Heart left ventricle (tissue), 13 donors: ENCODE data around the gene KRT86.

Experiments
- CTCF ChIP-seq, 12 donors: fragments of 200-600 bp; sonication (generic) in 4 of 12; IDR thresholded peaks; one replicate each; pipeline versions ENCODE4 v1.5.0 to v1.8.0; 2018 to 2022; ENCODE audit warnings: antibody characterized with exemption in 12 of 12, mild to moderate bottlenecking in 5 of 12
- POLR2A ChIP-seq, 2 donors: fragments of 450-650 bp; IDR thresholded peaks; one replicate each; pipeline ENCODE4 v1.6.1; 2017; ENCODE audit warnings: antibody characterized with exemption in 2 of 2, mild to moderate bottlenecking in 2 of 2, moderate library complexity in 2 of 2
- donor health status: ischemic (EF 13 %, LVEDD 7.1; RV severe dilation, severe dysfunction).
- donor health status: DM: no; HTN: yes; CAD: no.
- donor health status: DM: no; HTN: no; CAD: no.
- donor health status: ischemic (EF 25% LVEDD 6.9; RV normal size, moderate dysfunction).
- donor health status: ischemic (EF 25% LVEDD 5.7; RV mildly dilated, moderate dysfunction).
- donor health status: ischemic (EF 35%, LVEDD 5.7; RV mildly dilated, moderate dysfunction).
- donor health status: nonischemic (EF 11% LVEDD 7.7; RV severe dilation, severe dysfunction).
- donor health status: DM: yes; HTN: yes; CAD: no.
- donor health status: PGD.
- donor health status: ischemic (EF 29% LVEDD 5.4; RV normal size, mild dysfunction).
- donor health status: nonischemic (EF 23%, LVEDD 6.1; RV moderate dilation, normal function).

- TF ChIP-seq CTCF (IDR thresholded peaks at IDR 0.05) (no peak), POLR2A (IDR thresholded peaks at IDR 0.05) (no peak)
These were observed 20.4 kb downstream of the KRT86 start for GRCh38 chr12:52294803-52295202.
